NT2/D1 (cell line): ENCODE results near the gene TAF7.

Experiments
- SUZ12 ChIP-seq: IDR thresholded peaks from 2 replicates; pipeline ENCODE4 v1.6.1; 2011; ENCODE audit not compliant: insufficient read length, insufficient read depth; ENCODE audit errors: extremely low read depth
- YY1 ChIP-seq: IDR thresholded peaks from 2 replicates; pipeline ENCODE4 v1.6.1; 2011; ENCODE audit not compliant: insufficient read length, insufficient read depth
- ZNF274 ChIP-seq: IDR thresholded peaks from 2 replicates; pipeline ENCODE4 v1.6.1; 2011; ENCODE audit warnings: mild to moderate bottlenecking, low read depth, low read length

GRCh38 chr5:141356950-141357349 is 36.4 kb upstream of the TAF7 start:
- TF ChIP-seq ZNF274: no peak
- no peak for TF ChIP-seq YY1
- TF ChIP-seq SUZ12: no peak
